Activated CD4-positive, CD25-positive, alpha-beta regulatory T cell treated with anti-CD3 and anti-CD28 coated beads, Interleukin-2, amount 50 U/mL, for 72 hours (primary cell): ENCODE measurements around the gene YARS1.

ENCODE experiments used
- DNase-seq: peaks from one replicate; pipeline ENCODE4 v3.0.0; 2021

Gene YARS1

DNA sequence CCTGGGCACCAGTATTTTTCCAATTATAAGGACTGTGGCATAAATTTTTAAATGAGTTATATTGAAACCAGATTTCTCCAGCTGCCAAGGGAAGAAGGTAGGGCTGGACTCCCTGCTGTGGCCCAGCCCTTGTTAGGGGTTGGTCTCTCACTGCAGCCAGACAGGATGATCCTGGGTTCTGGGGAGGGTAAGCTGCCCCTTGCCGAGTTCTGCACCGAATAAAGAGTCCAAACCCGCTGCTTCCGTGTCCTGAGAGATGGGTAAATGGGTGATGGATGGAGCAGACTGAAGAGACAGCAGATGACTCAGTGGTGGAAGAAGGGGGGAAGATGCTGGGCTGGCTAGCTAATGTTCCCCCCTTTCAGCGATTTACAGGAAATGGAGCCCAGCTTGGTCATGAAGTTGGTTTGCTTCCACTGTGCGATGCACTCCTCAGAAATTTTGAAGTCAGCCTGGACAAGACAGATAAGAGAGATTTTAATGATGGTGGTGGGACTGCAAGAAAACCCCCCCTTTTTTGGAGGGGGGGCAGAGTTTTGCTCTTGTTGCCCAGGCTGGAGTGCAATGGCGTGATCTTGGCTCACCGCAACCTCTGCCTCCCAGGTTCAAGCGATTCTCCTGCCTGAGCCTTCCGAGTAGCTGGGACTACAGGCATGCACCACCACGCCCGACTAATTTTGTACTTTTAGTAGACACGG, 41.4 kb downstream of the YARS1 start:
- no peak for DNase-seq

- DNase-seq, result no peak
Measured at GRCh38 chr1:32774950-32775634, 42.1 kb downstream of the YARS1 start.

DNA sequence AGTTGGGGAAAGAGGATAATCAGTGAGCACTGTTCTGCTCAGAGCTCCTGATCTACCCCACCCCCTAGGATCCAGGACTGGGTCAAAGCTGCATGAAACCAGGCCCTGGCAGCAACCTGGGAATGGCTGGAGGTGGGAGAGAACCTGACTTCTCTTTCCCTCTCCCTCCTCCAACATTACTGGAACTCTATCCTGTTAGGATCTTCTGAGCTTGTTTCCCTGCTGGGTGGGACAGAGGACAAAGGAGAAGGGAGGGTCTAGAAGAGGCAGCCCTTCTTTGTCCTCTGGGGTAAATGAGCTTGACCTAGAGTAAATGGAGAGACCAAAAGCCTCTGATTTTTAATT, 42.7 kb downstream of the YARS1 start:
- DNase-seq, result no peak

DNA sequence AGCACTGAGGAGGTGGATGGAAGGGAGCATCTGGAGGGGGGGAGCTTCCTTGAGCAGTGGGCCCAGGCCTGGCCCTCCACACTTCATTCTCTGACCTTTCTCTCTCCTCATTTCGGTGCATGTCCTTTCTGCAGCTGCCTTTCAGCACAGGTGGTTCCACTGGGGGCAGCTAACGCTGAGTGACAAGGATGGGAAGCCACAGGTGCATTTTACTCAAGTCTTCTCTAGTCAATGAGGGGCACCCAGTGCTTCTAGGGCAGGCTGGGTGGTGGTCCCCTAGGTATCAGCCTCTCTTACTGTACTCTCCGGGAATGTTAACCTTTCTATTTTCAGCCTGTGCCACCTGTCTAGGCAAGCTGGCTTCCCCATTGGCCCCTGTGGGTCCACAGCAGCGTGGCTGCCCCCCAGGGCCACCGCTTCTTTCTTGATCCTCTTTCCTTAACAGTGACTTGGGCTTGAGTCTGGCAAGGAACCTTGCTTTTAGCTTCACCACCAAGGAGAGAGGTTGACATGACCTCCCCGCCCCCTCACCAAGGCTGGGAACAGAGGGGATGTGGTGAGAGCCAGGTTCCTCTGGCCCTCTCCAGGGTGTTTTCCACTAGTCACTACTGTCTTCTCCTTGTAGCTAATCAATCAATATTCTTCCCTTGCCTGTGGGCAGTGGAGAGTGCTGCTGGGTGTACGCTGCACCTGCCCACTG, 43.2 kb downstream of the YARS1 start:
- DNase-seq, result no peak

- DNase-seq, result peak; percentile 77
Measured at GRCh38 chr1:32773018-32773763, 44.0 kb downstream of the YARS1 start.

DNA sequence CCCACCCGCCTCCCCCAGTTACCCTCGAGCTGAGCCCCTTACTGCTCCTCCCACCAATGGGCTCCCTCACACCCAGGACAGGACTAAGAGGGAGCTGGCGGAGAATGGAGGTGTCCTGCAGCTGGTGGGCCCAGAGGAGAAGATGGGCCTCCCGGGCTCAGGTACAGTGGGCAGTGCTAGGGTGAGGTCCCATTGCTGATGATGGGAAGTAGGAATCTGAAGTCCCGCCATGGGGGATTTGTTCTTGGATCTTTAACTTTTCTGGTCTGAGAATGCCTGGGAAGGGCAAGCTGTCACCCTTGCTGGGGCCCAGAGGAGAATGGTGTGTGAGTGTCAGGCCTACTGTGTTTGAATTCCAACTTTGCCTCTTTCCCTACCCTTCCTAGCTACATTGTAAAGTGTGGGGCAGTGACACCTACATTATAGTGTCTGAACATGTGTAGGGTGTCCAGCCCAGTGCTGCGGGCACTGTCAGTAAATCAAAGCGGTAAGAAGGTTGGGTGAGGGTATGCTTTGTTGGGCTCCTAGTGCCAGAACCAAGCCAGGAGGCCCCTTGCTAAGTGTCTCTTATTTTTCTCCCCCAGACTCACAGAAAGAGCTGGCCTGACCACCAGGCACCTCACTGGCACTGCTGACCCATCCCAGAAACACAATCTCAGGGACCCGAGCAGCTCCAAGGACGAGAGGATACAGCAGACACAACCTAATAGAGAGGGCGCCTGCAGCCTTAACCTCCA, 44.7 kb downstream of the YARS1 start:
- DNase-seq, result no peak

- DNase-seq, result no peak
Measured at GRCh38 chr1:32771561-32772280, 45.4 kb downstream of the YARS1 start.

DNA sequence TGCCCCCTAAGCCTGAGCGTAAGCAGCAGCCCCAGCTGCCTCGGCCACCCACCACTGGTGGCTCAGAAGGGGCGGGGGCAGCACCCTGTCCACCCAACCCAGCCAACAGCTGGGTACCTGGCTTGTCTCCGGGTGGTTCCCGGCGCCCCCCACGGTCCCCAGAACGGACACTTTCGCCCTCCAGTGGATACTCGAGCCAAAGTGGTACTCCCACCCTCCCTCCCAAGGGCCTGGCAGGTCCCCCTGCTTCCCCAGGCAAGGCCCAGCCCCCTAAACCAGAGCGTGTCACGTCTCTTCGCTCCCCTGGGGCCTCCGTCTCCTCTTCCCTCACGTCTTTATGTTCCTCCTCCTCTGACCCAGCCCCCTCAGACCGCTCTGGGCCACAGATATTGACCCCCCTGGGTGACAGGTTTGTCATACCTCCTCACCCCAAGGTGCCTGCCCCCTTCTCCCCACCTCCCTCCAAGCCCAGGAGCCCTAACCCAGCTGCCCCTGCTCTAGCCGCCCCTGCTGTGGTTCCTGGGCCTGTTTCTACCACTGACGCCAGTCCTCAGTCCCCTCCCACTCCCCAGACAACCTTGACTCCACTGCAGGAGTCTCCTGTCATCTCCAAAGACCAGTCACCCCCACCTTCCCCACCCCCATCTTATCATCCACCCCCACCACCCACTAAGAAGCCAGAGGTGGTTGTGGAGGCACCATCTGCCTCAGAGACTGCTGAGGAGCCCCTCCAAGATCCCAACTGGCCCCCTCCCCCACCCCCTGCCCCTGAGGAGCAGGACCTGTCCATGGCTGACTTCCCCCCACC, 46.2 kb downstream of the YARS1 start:
- DNase-seq, result no peak

DNA sequence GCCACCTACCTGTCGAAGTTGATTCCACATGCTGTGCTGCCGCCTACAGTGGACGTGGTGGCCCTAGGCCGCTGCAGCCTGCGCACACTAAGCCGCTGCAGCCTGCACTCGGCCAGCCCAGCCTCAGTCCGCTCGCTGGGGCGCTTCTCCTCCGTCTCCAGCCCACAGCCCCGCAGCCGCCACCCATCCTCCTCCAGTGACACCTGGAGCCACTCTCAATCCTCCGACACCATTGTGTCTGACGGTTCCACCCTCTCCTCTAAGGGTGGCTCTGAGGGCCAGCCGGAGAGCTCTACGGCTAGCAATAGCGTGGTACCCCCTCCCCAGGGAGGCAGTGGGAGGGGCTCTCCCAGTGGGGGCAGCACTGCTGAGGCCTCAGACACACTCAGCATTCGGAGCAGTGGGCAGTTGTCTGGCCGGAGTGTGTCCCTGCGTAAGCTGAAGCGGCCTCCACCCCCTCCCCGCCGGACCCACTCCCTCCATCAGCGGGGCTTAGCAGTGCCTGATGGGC, 46.9 kb downstream of the YARS1 start:
- DNase-seq, result no peak

DNA sequence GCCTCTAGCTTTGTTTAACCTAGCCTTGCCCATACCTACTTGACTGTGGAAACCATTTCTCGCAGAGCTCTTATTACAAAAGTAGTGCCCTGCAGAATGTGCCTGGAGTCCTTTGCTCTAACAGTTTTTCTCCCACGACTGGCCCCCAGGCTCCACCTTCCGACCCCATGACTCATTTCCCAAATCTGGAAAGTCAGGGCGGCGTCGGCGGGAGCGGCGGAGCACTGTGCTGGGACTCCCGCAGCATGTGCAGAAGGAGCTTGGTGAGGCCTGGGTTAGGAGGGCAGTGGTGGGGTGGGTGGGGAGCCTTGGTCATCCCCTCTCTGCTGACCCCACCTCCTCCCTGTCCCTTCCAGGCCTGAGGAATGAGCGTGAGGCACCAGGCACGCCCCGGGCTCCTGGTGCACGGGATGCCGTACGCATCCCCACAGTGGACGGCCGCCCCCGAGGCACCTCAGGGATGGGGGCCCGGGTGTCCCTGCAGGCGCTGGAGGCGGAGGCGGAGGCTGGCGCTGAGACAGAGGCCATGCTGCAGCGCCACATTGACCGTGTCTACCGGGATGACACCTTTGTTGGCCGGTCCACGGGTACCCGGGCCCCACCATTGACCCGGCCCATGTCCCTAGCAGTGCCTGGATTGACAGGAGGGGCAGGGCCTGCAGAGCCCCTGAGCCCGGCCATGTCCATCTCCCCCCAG, 47.5 kb downstream of the YARS1 start:
- DNase-seq, result no peak

- no peak for DNase-seq
Measured at GRCh38 chr1:32768110-32768850, 48.9 kb downstream of the YARS1 start.

DNA sequence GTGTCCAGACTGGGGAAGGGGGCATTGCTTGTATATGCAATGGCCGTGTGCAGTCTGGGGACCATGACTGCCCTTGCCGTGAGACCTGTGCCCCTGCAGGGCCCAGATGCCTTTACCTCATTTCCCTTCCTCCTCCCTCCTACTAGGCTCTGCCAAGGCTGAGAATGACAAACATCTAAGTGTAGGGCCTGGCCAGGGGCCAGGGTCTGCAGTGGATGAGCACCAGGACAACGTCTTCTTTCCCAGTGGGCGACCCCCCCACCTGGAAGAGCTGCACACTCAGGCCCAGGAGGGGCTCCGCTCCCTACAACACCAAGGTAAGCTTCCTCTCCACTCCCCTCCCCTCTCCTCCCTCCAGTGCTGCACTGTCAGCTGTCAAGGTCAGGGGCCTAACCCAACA, 49.5 kb downstream of the YARS1 start:
- no peak for DNase-seq

- DNase-seq, result no peak
Measured at GRCh38 chr1:32767156-32767555, 50.0 kb downstream of the YARS1 start.

- no peak for DNase-seq
Measured at GRCh38 chr1:32766328-32766972, 50.7 kb downstream of the YARS1 start.

- no peak for DNase-seq
Measured at GRCh38 chr1:32765570-32766327, 51.4 kb downstream of the YARS1 start.

DNA sequence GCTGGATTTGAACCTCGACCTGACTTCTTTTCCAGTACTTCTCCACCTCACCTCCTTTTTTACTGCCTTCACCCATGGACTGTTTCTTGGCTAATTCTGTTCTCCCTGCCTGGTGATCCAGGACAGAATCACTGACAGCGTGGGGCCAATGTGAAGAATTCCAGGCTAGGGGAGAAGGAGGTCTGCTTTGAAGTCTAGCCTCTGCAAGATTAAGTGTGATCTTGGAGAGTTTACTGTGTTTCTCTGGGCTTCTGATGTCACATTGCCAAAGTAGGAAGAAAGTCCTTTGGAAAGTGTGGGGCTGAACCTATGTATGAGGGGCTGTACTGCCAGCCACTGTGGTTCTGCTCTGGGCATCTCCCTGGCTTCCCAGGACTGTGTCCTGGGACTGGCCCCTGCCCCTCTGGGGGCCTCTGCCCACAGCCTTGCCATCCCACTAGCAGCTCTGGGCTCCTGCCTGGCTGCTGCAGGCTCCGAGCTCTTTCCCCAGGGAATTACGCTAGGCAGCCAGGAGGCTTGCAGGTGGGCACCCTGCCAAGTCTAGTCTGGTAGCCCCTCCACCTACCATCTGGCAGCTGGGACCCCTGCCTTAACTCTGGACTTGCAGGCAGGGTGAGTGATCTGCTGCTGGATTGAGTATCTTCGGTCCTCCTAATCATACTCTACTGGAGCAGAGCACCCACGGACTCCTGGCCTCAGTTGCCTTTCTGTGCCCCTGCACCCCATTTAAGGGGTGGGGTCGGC, 52.2 kb downstream of the YARS1 start:
- no peak for DNase-seq

- no peak for DNase-seq
Measured at GRCh38 chr1:32763221-32763620, 53.9 kb downstream of the YARS1 start.

- DNase-seq, result no peak
Measured at GRCh38 chr1:32761936-32762335, 55.2 kb downstream of the YARS1 start.
